ENCODE data around the gene TEN1.
A peak's percentile ranks its signal among the peaks of the same experiment; 100 is the strongest.

Gene TEN1

DNA sequence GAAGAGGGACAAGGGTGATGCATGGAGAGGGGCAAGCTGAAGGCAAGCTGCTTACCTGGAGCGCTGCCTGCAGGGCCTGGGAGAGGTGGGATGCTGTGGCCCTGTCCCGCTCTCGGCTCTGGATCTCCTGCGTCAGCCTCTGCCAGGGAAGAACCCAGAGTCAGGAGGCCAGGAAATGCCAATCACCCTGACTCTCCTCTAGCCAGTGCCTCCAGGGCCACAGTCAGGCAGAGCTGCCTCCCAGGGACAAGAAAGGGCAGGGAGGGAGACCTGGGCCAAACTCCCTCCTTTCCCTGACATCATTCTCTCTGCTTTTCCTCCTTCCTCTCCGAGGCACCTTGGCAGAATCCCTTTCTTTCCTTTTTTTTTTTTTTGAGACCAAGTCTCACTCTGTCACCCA, 32.9 kb downstream of the TEN1 start:
- Histone ChIP-seq H3K27ac (ENCODE audit: low read depth, low read length) (no peak overlapping the region), H3K79me2 (ENCODE audit: insufficient read depth, low read length) (no peaks in the 10 kb centered on the region), H3F3A (ENCODE audit: insufficient read depth) (no peaks in the 10 kb centered on the region), H4K20me1 (ENCODE audit: low read depth, low read length) (no peaks in the 10 kb centered on the region), H2AFZ (ENCODE audit: low read depth, low read length, severe bottlenecking) (no peak overlapping the region), H3K9ac (ENCODE audit: low read length) (no peak overlapping the region), H3K27me3 (ENCODE audit: low read length) (no peaks in the 10 kb centered on the region), H3K4me3 (ENCODE audit: insufficient read depth, low read length, poor library complexity, severe bottlenecking) (no peak overlapping the region), H3K9me3 (ENCODE audit: insufficient read depth, low read length) (no peaks in the 10 kb centered on the region), H3K36me3 (ENCODE audit: low read length) (no peaks in the 10 kb centered on the region), H3K4me2 (ENCODE audit: low read depth, low read length, poor library complexity, severe bottlenecking) (no peak overlapping the region), H3K9me2 (replicated peaks; ENCODE audit: insufficient read depth, low read length) (no peaks in the 10 kb centered on the region)
- TF ChIP-seq EZH2phosphoT487 (conservative IDR thresholded peaks at IDR 0.05; ENCODE audit: low read length) = no peak
- no peak for TF ChIP-seq CTCF (IDR thresholded peaks at IDR 0.05; ENCODE audit: insufficient read depth, low read length, poor library complexity, severe bottlenecking)

DNA sequence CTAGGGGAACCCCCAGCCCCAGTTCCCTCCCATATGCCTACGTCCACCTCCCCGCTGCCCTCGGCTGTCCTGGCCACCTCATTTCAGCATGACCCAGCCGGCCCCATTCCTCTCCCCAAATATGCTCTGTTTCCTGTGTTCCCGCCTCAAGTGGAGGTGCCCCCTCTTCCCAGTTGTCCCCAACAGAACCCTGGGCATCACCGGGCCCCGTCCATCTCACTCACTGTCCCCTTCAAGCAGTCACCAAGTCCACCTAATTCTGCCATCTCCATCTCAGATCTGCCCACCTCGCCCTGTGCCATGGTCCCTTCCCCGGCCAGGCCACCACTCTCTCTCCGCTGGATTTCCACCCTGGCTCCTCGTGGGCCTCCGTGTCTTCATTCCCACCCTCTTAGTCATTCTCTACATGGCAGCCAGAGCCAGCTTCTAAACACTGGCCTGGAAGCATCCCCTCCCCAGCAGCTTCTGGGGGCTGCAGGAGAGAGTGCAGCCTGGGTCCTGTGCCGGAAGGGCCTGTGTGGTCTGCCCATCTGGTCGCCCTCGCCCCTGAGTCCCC, 34.4 kb downstream of the TEN1 start:
- no peaks in the 10 kb centered on the region for H3F3A ChIP-seq (ENCODE audit: insufficient read depth)
- H3K36me3 ChIP-seq (ENCODE audit: low read length) = no peaks in the 10 kb centered on the region
- no peaks in the 10 kb centered on the region for H3K79me2 ChIP-seq (ENCODE audit: insufficient read depth, low read length)
- no peak overlapping the region for H2AFZ ChIP-seq (ENCODE audit: low read depth, low read length, severe bottlenecking)
- H4K20me1 ChIP-seq (ENCODE audit: low read depth, low read length) = no peaks in the 10 kb centered on the region
- no peaks in the 10 kb centered on the region for H3K9me2 ChIP-seq (replicated peaks; ENCODE audit: insufficient read depth, low read length)
- H3K9me3 ChIP-seq (ENCODE audit: insufficient read depth, low read length) = no peaks in the 10 kb centered on the region
- H3K9ac ChIP-seq (ENCODE audit: low read length) = no peak overlapping the region
- H3K27me3 ChIP-seq (ENCODE audit: low read length) = no peaks in the 10 kb centered on the region
- no peak overlapping the region for H3K27ac ChIP-seq (ENCODE audit: low read depth, low read length)
- no peak for TF ChIP-seq EZH2phosphoT487 (conservative IDR thresholded peaks at IDR 0.05; ENCODE audit: low read length)
- TF ChIP-seq CTCF (IDR thresholded peaks at IDR 0.05; ENCODE audit: insufficient read depth, low read length, poor library complexity, severe bottlenecking) = no peak
- H3K4me3 ChIP-seq (ENCODE audit: insufficient read depth, low read length, poor library complexity, severe bottlenecking) = no peak overlapping the region
- no peak overlapping the region for H3K4me2 ChIP-seq (ENCODE audit: low read depth, low read length, poor library complexity, severe bottlenecking)

DNA sequence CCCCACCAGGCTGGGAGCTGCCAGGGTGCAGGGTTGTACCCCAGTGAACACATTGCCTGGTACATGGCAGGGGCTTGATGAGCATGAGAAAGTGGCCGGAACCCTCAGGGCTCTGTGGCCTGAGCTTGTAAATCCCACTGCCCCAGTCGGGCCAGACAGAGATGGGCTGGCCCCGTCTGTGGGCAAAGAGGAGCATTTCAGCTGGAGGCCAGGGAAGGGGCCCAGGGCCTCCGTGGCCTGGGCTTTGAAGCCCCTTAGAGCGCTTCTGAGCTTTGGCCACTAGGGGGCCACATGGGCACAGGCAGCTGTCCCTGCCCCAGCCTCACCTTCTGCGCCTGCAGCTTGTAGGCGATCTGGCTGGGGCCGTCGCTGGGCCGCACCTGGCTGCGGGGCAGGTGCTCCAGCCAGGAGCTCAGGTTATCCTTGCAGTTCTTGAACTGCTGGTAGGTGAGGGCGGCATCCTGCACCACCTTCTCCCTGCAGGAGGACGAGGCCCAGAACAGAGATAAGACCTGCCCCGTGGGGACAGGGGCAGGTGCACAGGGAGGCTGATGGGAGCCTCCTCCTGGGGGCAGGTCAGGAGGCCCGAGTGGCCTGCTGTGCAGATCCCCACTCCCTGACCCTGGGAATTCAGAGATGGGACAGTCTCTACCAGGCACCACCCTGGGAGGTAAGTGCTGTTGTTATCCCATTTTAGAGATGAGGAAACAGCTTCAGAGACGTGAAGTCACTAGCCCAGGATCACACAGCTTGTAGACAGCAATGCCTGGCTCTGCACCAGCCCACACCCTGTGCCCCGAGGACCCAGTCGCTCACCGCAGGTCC, 35.3 kb downstream of the TEN1 start:
- Histone ChIP-seq H3K27me3 (ENCODE audit: low read length) (no peaks in the 10 kb centered on the region), H3K9me2 (replicated peaks; ENCODE audit: insufficient read depth, low read length) (no peaks in the 10 kb centered on the region), H3K4me2 (ENCODE audit: low read depth, low read length, poor library complexity, severe bottlenecking) (no peak overlapping the region), H2AFZ (ENCODE audit: low read depth, low read length, severe bottlenecking) (no peak overlapping the region), H3K4me3 (ENCODE audit: insufficient read depth, low read length, poor library complexity, severe bottlenecking) (no peak overlapping the region), H3K36me3 (ENCODE audit: low read length) (no peaks in the 10 kb centered on the region), H3K9me3 (ENCODE audit: insufficient read depth, low read length) (no peaks in the 10 kb centered on the region), H3F3A (ENCODE audit: insufficient read depth) (no peaks in the 10 kb centered on the region), H3K79me2 (ENCODE audit: insufficient read depth, low read length) (no peaks in the 10 kb centered on the region), H4K20me1 (ENCODE audit: low read depth, low read length) (no peaks in the 10 kb centered on the region), H3K27ac (ENCODE audit: low read depth, low read length) (no peak overlapping the region), H3K9ac (ENCODE audit: low read length) (no peak overlapping the region)
- TF ChIP-seq CTCF (IDR thresholded peaks at IDR 0.05; ENCODE audit: insufficient read depth, low read length, poor library complexity, severe bottlenecking) = peak; percentile 79
- no peak for TF ChIP-seq EZH2phosphoT487 (conservative IDR thresholded peaks at IDR 0.05; ENCODE audit: low read length)

All from SU-DHL-6 (cell line).